ENCODE measurements around the gene BIRC2. TPM values are rescaled to one million over a fixed set of nuclear protein-coding genes. Genes with fewer than 3 reads are reported as not detected.

BIRC2 gene
- total and polyA plus RNA-seq, 4 donors = 16.7 to 99.9 (median 28.9) TPM

- DNase-seq = no peak
- Histone ChIP-seq H3K36me3 (ENCODE audit: control insufficient read depth in 4 of 4, insufficient read depth in 4 of 4, low read length in 4 of 4) (peaks cover 7 to 57% (median 34%) of the 10 kb centered on the region in 4 donors), H3K9ac (ENCODE audit: insufficient read depth in 1 of 2, low read length in 2 of 2) (no peak overlapping the region), H3K4me3 (no peak overlapping the region), H3K27ac (ENCODE audit: low read depth in 1 of 2, low read length in 1 of 2) (no peak overlapping the region), H3K4me1 (ENCODE audit: control insufficient read depth in 5 of 5, insufficient read depth in 5 of 5, low read length in 5 of 5) (peaks cover 0 to 4% (median 0%) of the 10 kb centered on the region in 5 donors), H3K9me3 (ENCODE audit: control insufficient read depth in 4 of 4, insufficient read depth in 3 of 4, low read length in 3 of 4) (peaks cover 0 to 3% (median 1%) of the 10 kb centered on the region in 4 donors), H3K27me3 (ENCODE audit: control insufficient read depth in 3 of 3, insufficient read depth in 3 of 3, low read length in 2 of 3) (no peaks in the 10 kb centered on the region)
- TF ChIP-seq CTCF (IDR thresholded peaks at IDR 0.05; ENCODE audit: control extremely low read depth, extremely low read depth) = no peak
- WGBS, 2 donors = 89 to 94% methylated on average over 3 of the region's 3 CpGs
- no peak for ATAC-seq (ENCODE audit: insufficient read depth, low FRiP score)
Measured at GRCh38 chr11:102360681-102361080, 13.7 kb downstream of the BIRC2 start.

- Histone ChIP-seq H3K27ac (ENCODE audit: low read depth in 1 of 2, low read length in 1 of 2) (no peak overlapping the region), H3K4me3 (no peak overlapping the region), H3K9ac (ENCODE audit: insufficient read depth in 1 of 2, low read length in 2 of 2) (no peak overlapping the region), H3K27me3 (ENCODE audit: control insufficient read depth in 3 of 3, insufficient read depth in 3 of 3, low read length in 2 of 3) (no peaks in the 10 kb centered on the region), H3K9me3 (ENCODE audit: control insufficient read depth in 4 of 4, insufficient read depth in 3 of 4, low read length in 3 of 4) (peaks cover 0 to 3% (median 1%) of the 10 kb centered on the region in 4 donors), H3K36me3 (ENCODE audit: control insufficient read depth in 4 of 4, insufficient read depth in 4 of 4, low read length in 4 of 4) (peaks cover 14 to 56% (median 33%) of the 10 kb centered on the region in 4 donors), H3K4me1 (ENCODE audit: control insufficient read depth in 5 of 5, insufficient read depth in 5 of 5, low read length in 5 of 5) (peaks cover 0 to 4% (median 0%) of the 10 kb centered on the region in 5 donors)
- ATAC-seq (ENCODE audit: insufficient read depth, low FRiP score) (no peak), DNase-seq (no peak)
- no peak for TF ChIP-seq CTCF (IDR thresholded peaks at IDR 0.05; ENCODE audit: control extremely low read depth, extremely low read depth)
- WGBS, 2 donors = 95 to 97% methylated on average over 5 of the region's 5 CpGs
Measured at GRCh38 chr11:102361086-102362031, 14.3 kb downstream of the BIRC2 start.

GRCh38 chr11:102364991-102365390 is 18.0 kb downstream of the BIRC2 start:
- WGBS, 2 donors = 84 to 100% methylated on average over 1 of the region's 1 CpG
- Histone ChIP-seq H3K4me3 (no peak overlapping the region), H3K9ac (ENCODE audit: insufficient read depth in 1 of 2, low read length in 2 of 2) (no peak overlapping the region), H3K27me3 (ENCODE audit: control insufficient read depth in 3 of 3, insufficient read depth in 3 of 3, low read length in 2 of 3) (no peaks in the 10 kb centered on the region), H3K36me3 (ENCODE audit: control insufficient read depth in 4 of 4, insufficient read depth in 4 of 4, low read length in 4 of 4) (peaks cover 14 to 56% (median 24%) of the 10 kb centered on the region in 4 donors), H3K4me1 (ENCODE audit: control insufficient read depth in 5 of 5, insufficient read depth in 5 of 5, low read length in 5 of 5) (no peaks in the 10 kb centered on the region), H3K27ac (ENCODE audit: low read depth in 1 of 2, low read length in 1 of 2) (no peak overlapping the region), H3K9me3 (ENCODE audit: control insufficient read depth in 4 of 4, insufficient read depth in 3 of 4, low read length in 3 of 4) (peaks cover 0 to 3% (median 0%) of the 10 kb centered on the region in 4 donors)
- TF ChIP-seq CTCF (IDR thresholded peaks at IDR 0.05; ENCODE audit: control extremely low read depth, extremely low read depth) = no peak
- DNase-seq = no peak
- ATAC-seq (ENCODE audit: insufficient read depth, low FRiP score) = no peak

All from lung (tissue), 12 donors.